C4-2B (cell line): ENCODE measurements around the gene TIMM50.

Experiments
- ZFX ChIP-seq: fragments of 450-650 bp; IDR thresholded peaks from 2 replicates; pipeline ENCODE4 v1.6.1; 2017
- TF ChIP-seq, protein P1 (sequence below): fragments of 450-650 bp; conservative IDR thresholded peaks from 2 replicates; pipeline ENCODE4 v1.5.1; 2017; ENCODE audit warnings: mild to moderate bottlenecking

DNA sequence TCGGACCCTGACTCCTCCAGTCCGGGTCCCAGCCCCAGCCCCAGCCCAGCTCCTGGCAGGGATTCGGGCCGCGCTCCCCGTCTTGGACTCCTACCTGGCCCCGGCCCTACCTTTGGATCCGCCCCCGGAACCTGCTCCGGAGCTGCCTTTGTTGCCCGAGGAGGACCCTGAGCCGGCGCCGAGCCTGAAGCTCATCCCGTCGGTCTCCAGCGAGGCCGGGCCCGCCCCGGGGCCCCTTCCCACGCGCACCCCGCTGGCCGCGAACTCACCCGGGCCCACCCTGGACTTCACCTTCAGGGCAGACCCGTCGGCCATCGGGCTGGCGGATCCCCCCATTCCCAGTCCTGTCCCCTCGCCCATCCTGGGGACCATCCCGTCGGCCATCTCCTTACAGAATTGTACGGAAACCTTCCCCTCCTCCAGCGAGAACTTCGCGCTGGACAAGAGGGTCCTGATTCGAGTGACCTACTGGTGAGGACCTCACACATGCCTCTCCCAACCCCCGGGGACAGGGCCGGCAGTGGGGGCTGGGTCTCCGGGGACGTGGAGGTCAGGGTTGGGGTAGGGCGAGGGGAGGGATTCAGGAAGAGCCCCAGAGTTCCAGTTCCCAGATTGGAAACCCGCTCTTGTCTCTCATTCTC, 35.0 kb downstream of the TIMM50 start:
- TF ChIP-seq ZFX: no peak
- TF ChIP-seq, protein P1, sequence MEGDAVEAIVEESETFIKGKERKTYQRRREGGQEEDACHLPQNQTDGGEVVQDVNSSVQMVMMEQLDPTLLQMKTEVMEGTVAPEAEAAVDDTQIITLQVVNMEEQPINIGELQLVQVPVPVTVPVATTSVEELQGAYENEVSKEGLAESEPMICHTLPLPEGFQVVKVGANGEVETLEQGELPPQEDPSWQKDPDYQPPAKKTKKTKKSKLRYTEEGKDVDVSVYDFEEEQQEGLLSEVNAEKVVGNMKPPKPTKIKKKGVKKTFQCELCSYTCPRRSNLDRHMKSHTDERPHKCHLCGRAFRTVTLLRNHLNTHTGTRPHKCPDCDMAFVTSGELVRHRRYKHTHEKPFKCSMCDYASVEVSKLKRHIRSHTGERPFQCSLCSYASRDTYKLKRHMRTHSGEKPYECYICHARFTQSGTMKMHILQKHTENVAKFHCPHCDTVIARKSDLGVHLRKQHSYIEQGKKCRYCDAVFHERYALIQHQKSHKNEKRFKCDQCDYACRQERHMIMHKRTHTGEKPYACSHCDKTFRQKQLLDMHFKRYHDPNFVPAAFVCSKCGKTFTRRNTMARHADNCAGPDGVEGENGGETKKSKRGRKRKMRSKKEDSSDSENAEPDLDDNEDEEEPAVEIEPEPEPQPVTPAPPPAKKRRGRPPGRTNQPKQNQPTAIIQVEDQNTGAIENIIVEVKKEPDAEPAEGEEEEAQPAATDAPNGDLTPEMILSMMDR: no peak
